ENCODE measurements around the gene EID2B.

GRCh38 chr19:39568604-39569003, 36.0 kb upstream of the EID2B start:
- TF ChIP-seq, protein P1, sequence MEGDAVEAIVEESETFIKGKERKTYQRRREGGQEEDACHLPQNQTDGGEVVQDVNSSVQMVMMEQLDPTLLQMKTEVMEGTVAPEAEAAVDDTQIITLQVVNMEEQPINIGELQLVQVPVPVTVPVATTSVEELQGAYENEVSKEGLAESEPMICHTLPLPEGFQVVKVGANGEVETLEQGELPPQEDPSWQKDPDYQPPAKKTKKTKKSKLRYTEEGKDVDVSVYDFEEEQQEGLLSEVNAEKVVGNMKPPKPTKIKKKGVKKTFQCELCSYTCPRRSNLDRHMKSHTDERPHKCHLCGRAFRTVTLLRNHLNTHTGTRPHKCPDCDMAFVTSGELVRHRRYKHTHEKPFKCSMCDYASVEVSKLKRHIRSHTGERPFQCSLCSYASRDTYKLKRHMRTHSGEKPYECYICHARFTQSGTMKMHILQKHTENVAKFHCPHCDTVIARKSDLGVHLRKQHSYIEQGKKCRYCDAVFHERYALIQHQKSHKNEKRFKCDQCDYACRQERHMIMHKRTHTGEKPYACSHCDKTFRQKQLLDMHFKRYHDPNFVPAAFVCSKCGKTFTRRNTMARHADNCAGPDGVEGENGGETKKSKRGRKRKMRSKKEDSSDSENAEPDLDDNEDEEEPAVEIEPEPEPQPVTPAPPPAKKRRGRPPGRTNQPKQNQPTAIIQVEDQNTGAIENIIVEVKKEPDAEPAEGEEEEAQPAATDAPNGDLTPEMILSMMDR (IDR thresholded peaks at IDR 0.05): no peak
- TF ChIP-seq POLR2A (IDR thresholded peaks at IDR 0.05): no peak

Measured in testis (tissue), 2 donors.